IMR-90 (cell line): Measurements from ENCODE around the gene LTBP1. TPM values are rescaled to one million over a fixed set of nuclear protein-coding genes. Genes with fewer than 3 reads are reported as not detected.

Source experiments
- ATAC-seq: fragments of 200-7000 bp; cut with Tn5 transposase; 2 replicates; pipeline ENCODE4 v1.9.1; 2020; ENCODE audit warnings: low read depth, mild to moderate bottlenecking, moderate library complexity
- BruUV-seq: library from RNA; stranded (reverse); fragments of 400-500 nt; replicated peaks from 2 replicates; lab custom pipeline; 2021; lab: Mats Ljungman, UMichigan
- CTCF ChIA-PET: fragments of 300-600 bp; formaldehyde crosslinking; extraction: SDS; loops from one replicate; lab custom pipeline; 2021; ENCODE audit warnings: antibody characterized with exemption; lab: Yijun Ruan, JAX
- POLR2A ChIA-PET: fragments of 300-600 bp; sonication (Branson Sonifier 250); formaldehyde crosslinking; loops from one replicate; lab custom pipeline; 2022; ENCODE audit warnings: antibody characterized with exemption; ENCODE audit not compliant: unreplicated experiment; lab: Charles Lee
- DNase-seq: peaks from one replicate; pipeline ENCODE4 v3.0.0; 2013
- H2AFZ ChIP-seq: replicated peaks from 2 replicates; pipeline ENCODE3; 2013; ENCODE audit warnings: low read length, mild to moderate bottlenecking; ENCODE audit not compliant: poor library complexity
- H2AK5ac ChIP-seq: 2 replicates; pipeline ENCODE4 v1.6.1; 2013; ENCODE audit warnings: low read depth, low read length, inconsistent platforms
- H2AK9ac ChIP-seq: replicated peaks from 2 replicates; pipeline ENCODE3; 2013; ENCODE audit warnings: mild to moderate bottlenecking, low read depth, low read length, moderate library complexity; ENCODE audit not compliant: poor library complexity
- H2BK120ac ChIP-seq: 2 replicates; pipeline ENCODE4 v1.6.1; 2013; ENCODE audit warnings: low read depth, low read length, inconsistent platforms
- H2BK15ac ChIP-seq: 3 replicates; pipeline ENCODE4 v1.6.1; 2013; ENCODE audit warnings: low read depth, low read length, inconsistent platforms
- H2BK20ac ChIP-seq: 2 replicates; pipeline ENCODE4 v1.6.1; 2013; ENCODE audit warnings: low read depth, mild to moderate bottlenecking, inconsistent platforms, low read length, moderate library complexity
- H2BK5ac ChIP-seq: 2 replicates; pipeline ENCODE4 v1.6.1; 2013; ENCODE audit warnings: mild to moderate bottlenecking, low read depth, low read length, inconsistent platforms; ENCODE audit not compliant: poor library complexity, severe bottlenecking
- H3K14ac ChIP-seq: replicated peaks from 2 replicates; pipeline ENCODE4 v1.6.1; 2013; ENCODE audit warnings: low read depth, low read length, inconsistent platforms
- H3K18ac ChIP-seq: 2 replicates; pipeline ENCODE4 v1.6.1; 2013; ENCODE audit warnings: low read depth, low read length, control low read depth
- H3K23ac ChIP-seq: 2 replicates; pipeline ENCODE4 v1.6.1; 2013; ENCODE audit warnings: low read depth, low read length, inconsistent platforms
- H3K27ac ChIP-seq: 2 replicates; pipeline ENCODE4 v1.5.1; 2013; ENCODE audit warnings: mild to moderate bottlenecking, control low read depth, low read length; ENCODE audit not compliant: insufficient read depth
- H3K27me3 ChIP-seq: 2 replicates; pipeline ENCODE4 v1.6.1; 2013; ENCODE audit warnings: low read length; ENCODE audit not compliant: control insufficient read depth, insufficient read depth
- H3K36me3 ChIP-seq: 2 replicates; pipeline ENCODE4 v1.6.1; 2013; ENCODE audit warnings: low read length, mixed read lengths; ENCODE audit not compliant: control insufficient read depth, insufficient read depth
- H3K4ac ChIP-seq: 2 replicates; pipeline ENCODE4 v1.6.1; 2013; ENCODE audit warnings: low read depth, low read length, inconsistent platforms
- H3K4me1 ChIP-seq: 2 replicates; pipeline ENCODE4 v1.6.1; 2013; ENCODE audit warnings: low read length, mixed read lengths; ENCODE audit not compliant: control insufficient read depth, insufficient read depth
- H3K4me2 ChIP-seq: 2 replicates; pipeline ENCODE4 v1.6.1; 2013; ENCODE audit warnings: low read depth, mild to moderate bottlenecking, control low read depth, low read length, moderate library complexity
- H3K4me3 ChIP-seq: 2 replicates; pipeline ENCODE4 v1.5.1; 2013; ENCODE audit warnings: low read depth, mild to moderate bottlenecking, control low read depth, low read length, moderate library complexity; ENCODE audit not compliant: insufficient read depth
- H3K56ac ChIP-seq: 2 replicates; pipeline ENCODE4 v1.6.1; 2013; ENCODE audit warnings: low read length, inconsistent platforms; ENCODE audit not compliant: insufficient read depth; ENCODE audit errors: extremely low read depth
- H3K79me1 ChIP-seq, 2 experiments: 2 replicates each; pipeline ENCODE4 v1.6.1; 2013; ENCODE audit warnings: low read length in 2 of 2, inconsistent platforms in 1 of 2, low read depth in 1 of 2
- H3K9ac ChIP-seq: 2 replicates; pipeline ENCODE4 v1.6.1; 2013; ENCODE audit warnings: low read depth, low read length, control low read depth
- H3K9me1 ChIP-seq: 2 replicates; pipeline ENCODE4 v1.6.1; 2013; ENCODE audit warnings: low read length, inconsistent platforms; ENCODE audit not compliant: insufficient read depth
- H3K9me3 ChIP-seq: 2 replicates; pipeline ENCODE4 v1.6.1; 2013; ENCODE audit warnings: low read length; ENCODE audit not compliant: control insufficient read depth, insufficient read depth
- H4K20me1 ChIP-seq: 2 replicates; pipeline ENCODE4 v1.6.1; 2013; ENCODE audit warnings: low read length, inconsistent platforms; ENCODE audit not compliant: insufficient read depth
- H4K5ac ChIP-seq: 2 replicates; pipeline ENCODE4 v1.6.1; 2013; ENCODE audit warnings: mild to moderate bottlenecking, low read depth, low read length, control low read depth
- H4K8ac ChIP-seq, 2 experiments: 2 replicates each; pipeline ENCODE4 v1.6.1; 2013; ENCODE audit warnings: low read depth in 2 of 2, low read length in 2 of 2, control low read depth in 1 of 2, inconsistent platforms in 1 of 2
- H4K91ac ChIP-seq: 2 replicates; pipeline ENCODE4 v1.6.1; 2013; ENCODE audit warnings: low read depth, low read length, inconsistent platforms; ENCODE audit not compliant: insufficient read depth
- BHLHE40 ChIP-seq: fragments of 150-350 bp; IDR thresholded peaks from 2 replicates; pipeline ENCODE4 v1.6.1; 2016; ENCODE audit warnings: mild to moderate bottlenecking, low read depth, low read length
- CEBPB ChIP-seq: IDR thresholded peaks from 2 replicates; pipeline ENCODE4 v1.6.1; 2012; ENCODE audit warnings: low read depth, low read length, improper control_type of control experiment
- CHD1 ChIP-seq: IDR thresholded peaks from 2 replicates; pipeline ENCODE4 v1.6.1; 2012; ENCODE audit warnings: low read depth, low read length, improper control_type of control experiment
- CTCF ChIP-seq: conservative IDR thresholded peaks from 2 replicates; pipeline ENCODE4 v1.5.1; 2012; ENCODE audit warnings: mild to moderate bottlenecking, low read depth, low read length, improper control_type of control experiment
- ELK1 ChIP-seq: fragments of 150-350 bp; IDR thresholded peaks from 2 replicates; pipeline ENCODE4 v1.6.1; 2016; ENCODE audit warnings: low read depth, mild to moderate bottlenecking, low read length, moderate library complexity, borderline replicate concordance
- FOS ChIP-seq: fragments of 150-350 bp; IDR thresholded peaks from 2 replicates; pipeline ENCODE4 v1.6.1; 2016; ENCODE audit warnings: low read depth, low read length
- MXI1 ChIP-seq: IDR thresholded peaks from 2 replicates; pipeline ENCODE4 v1.6.1; 2012; ENCODE audit warnings: low read depth, mild to moderate bottlenecking, low read length, moderate library complexity, borderline replicate concordance
- NFE2L2 ChIP-seq: fragments of 150-350 bp; IDR thresholded peaks from 2 replicates; pipeline ENCODE4 v1.6.1; 2016; ENCODE audit warnings: low read depth, mild to moderate bottlenecking, low read length
- POLR2A ChIP-seq: IDR thresholded peaks from 2 replicates; pipeline ENCODE4 v1.6.1; 2012; ENCODE audit warnings: mild to moderate bottlenecking, low read depth, low read length
- RAD21 ChIP-seq: IDR thresholded peaks from 2 replicates; pipeline ENCODE4 v1.6.1; 2012; ENCODE audit warnings: low read length, improper control_type of control experiment
- RCOR1 ChIP-seq: IDR thresholded peaks from 2 replicates; pipeline ENCODE4 v1.6.1; 2012; ENCODE audit warnings: mild to moderate bottlenecking, low read length, improper control_type of control experiment; ENCODE audit not compliant: insufficient replicate concordance
- WGBS, 2 experiments: methylation state at CpG; one replicate each; pipeline versions ENCODE4 v1.1.5 to v1.1.7; 2013; ENCODE audit warnings: missing lambda C conversion rate in 2 of 2; ENCODE audit not compliant: insufficient read length in 1 of 2; ENCODE audit errors: extremely low coverage in 2 of 2; 5-methylcytosine and 5-hydroxymethylcytosine counted together
- dilution Hi-C: fragments of 300-500 bp; cut with HindIII; formaldehyde crosslinking; loops from one replicate; pipeline ENCODE4 v1.14.3; 2018; ENCODE audit warnings: low sequenced_read_pairs; ENCODE audit not compliant: unreplicated experiment
- in situ Hi-C: fragments of 300-500 bp; cut with MboI; formaldehyde crosslinking; loops from 3 replicates; pipeline ENCODE4 v1.14.3; 2019; ENCODE audit warnings: low sequenced_read_pairs, inconsistent platforms, mixed read lengths
- intact Hi-C: fragments of 100-400 bp; cut with micrococcal nuclease; formaldehyde crosslinking; loops from 2 replicates; pipeline ENCODE4 v1.10.0; 2022
- polyA plus RNA-seq, 3 experiments: library from polyadenylated mRNA; depleted of rRNA; stranded (reverse); fragments of >200 nt; gene quantifications; 2 replicates each; pipeline ENCODE4 v1.2.3, GENCODE V29; 2012; ENCODE audit warnings: low replicate concordance in 1 of 3
- total RNA-seq: library from RNA; depleted of rRNA; stranded (reverse); fragments of >200 nt; gene quantifications from 2 replicates; pipeline ENCODE4 v1.2.3, GENCODE V29; 2012

LTBP1 gene
- total and polyA plus RNA-seq, 2 of the 4 experiments (the other 2 are of a cell fraction) = 235 to 326 TPM

GRCh38 chr2:33444967-33445366, 498.2 kb downstream of the LTBP1 start:
- no peak for TF ChIP-seq MXI1
- no peak for TF ChIP-seq POLR2A
- TF ChIP-seq CTCF = no peak
- no peak for TF ChIP-seq BHLHE40
- TF ChIP-seq CHD1 = no peak
- no peak for TF ChIP-seq ELK1
- TF ChIP-seq CEBPB = no peak
- no peak for TF ChIP-seq RAD21
- no peak for TF ChIP-seq FOS
- TF ChIP-seq NFE2L2 = no peak
- TF ChIP-seq RCOR1 = no peak
- no peaks in the 10 kb centered on the region for H3K79me1 ChIP-seq
- H3K27me3 ChIP-seq = no peaks in the 10 kb centered on the region
- H3K4me2 ChIP-seq = no peak overlapping the region
- intact Hi-C loops (loop anchor here (5.0 kb wide), 2 partner anchors 153 to 498 kb away; partner anchors contain the start of gene LTBP1), dilution Hi-C loops (no loop called here), in situ Hi-C loops (no loop called here)
- no peaks in the 10 kb centered on the region for H4K20me1 ChIP-seq
- H3K9me3 ChIP-seq = no peaks in the 10 kb centered on the region
- H3K9me1 ChIP-seq = peaks cover 5% of the 10 kb centered on the region; the same call in 1 of the 2 replicates
- H3K4me3 ChIP-seq = no peak overlapping the region
- H3K9ac ChIP-seq = no peak overlapping the region
- H3K56ac ChIP-seq = no peak overlapping the region
- no peak overlapping the region for H2BK5ac ChIP-seq
- no peak overlapping the region for H3K18ac ChIP-seq
- H2BK20ac ChIP-seq = no peak overlapping the region
- no peak overlapping the region for H2AK5ac ChIP-seq
- H4K91ac ChIP-seq = no peak overlapping the region
- no peak overlapping the region for H4K5ac ChIP-seq
- H3K27ac ChIP-seq = no peak overlapping the region
- no peaks in the 10 kb centered on the region for H3K4me1 ChIP-seq
- ATAC-seq = no peak
- no peak overlapping the region for H3K4ac ChIP-seq
- H3K36me3 ChIP-seq = no peaks in the 10 kb centered on the region
- POLR2A ChIA-PET = no interaction called here
- no peak overlapping the region for H3K23ac ChIP-seq
- H4K8ac ChIP-seq = no peak overlapping the region
- CTCF ChIA-PET = interaction anchor here (0.7 kb wide), 1 partner anchor 18 kb away, joined by 4 read pairs; no protein-coding TSS in a partner anchor
- H2BK120ac ChIP-seq = no peak overlapping the region
- WGBS, 2 experiments = no CpG with 5 or more reads among the region's 2 CpGs
- BruUV-seq = no TSS peak
- H3K14ac ChIP-seq = no peak overlapping the region
- no peak overlapping the region for H2AK9ac ChIP-seq
- no peak for DNase-seq
- no peak overlapping the region for H2BK15ac ChIP-seq
- no peak overlapping the region for H2AFZ ChIP-seq
